HG03095 (cell line): ENCODE measurements around the gene ZNF22.
"Not testable (repeated sequence)": the region's sequence is repeated elsewhere in the genome, so short reads cannot be mapped to it uniquely, and the experiment has no call there.

Source experiments
- ATAC-seq: cut with Tn5 transposase; IDR thresholded peaks from one replicate; pipeline ENCODE4 v1.9.1; 2021; ENCODE audit warnings: moderate library complexity; ENCODE audit not compliant: unreplicated experiment

Gene ZNF22

GRCh38 chr10:45004661-45005060 is 3.9 kb downstream of the ZNF22 start:
- ATAC-seq: no peak

- ATAC-seq: no peak
Observed at GRCh38 chr10:45005284-45005683, 4.6 kb downstream of the ZNF22 start.

GRCh38 chr10:45006276-45007030 is 5.7 kb downstream of the ZNF22 start:
- ATAC-seq: no peak

- ATAC-seq: peak; percentile 95
Observed at GRCh38 chr10:45008524-45009161, 7.9 kb downstream of the ZNF22 start.

GRCh38 chr10:45014557-45014956 is 13.8 kb downstream of the ZNF22 start:
- ATAC-seq: not testable (repeated sequence)

- ATAC-seq: no peak
Observed at GRCh38 chr10:45015590-45015989, 14.9 kb downstream of the ZNF22 start.

- no peak for ATAC-seq
Observed at GRCh38 chr10:45023426-45023825, 22.7 kb downstream of the ZNF22 start.

- no peak for ATAC-seq
Observed at GRCh38 chr10:45034301-45034700, 33.6 kb downstream of the ZNF22 start.

- ATAC-seq: no peak
Observed at GRCh38 chr10:45035673-45036072, 35.0 kb downstream of the ZNF22 start.

GRCh38 chr10:45040921-45041542 is 40.3 kb downstream of the ZNF22 start:
- no peak for ATAC-seq

GRCh38 chr10:45044290-45044689 is 43.6 kb downstream of the ZNF22 start:
- no peak for ATAC-seq

- ATAC-seq: no peak
Observed at GRCh38 chr10:45050551-45051235, 50.0 kb downstream of the ZNF22 start.

- ATAC-seq: no peak
Observed at GRCh38 chr10:45052700-45053099, 52.0 kb downstream of the ZNF22 start.

- no peak for ATAC-seq
Observed at GRCh38 chr10:45053569-45054100, 52.9 kb downstream of the ZNF22 start.
